ENCODE measurements around the gene AOAH.

Gene AOAH, protein sequence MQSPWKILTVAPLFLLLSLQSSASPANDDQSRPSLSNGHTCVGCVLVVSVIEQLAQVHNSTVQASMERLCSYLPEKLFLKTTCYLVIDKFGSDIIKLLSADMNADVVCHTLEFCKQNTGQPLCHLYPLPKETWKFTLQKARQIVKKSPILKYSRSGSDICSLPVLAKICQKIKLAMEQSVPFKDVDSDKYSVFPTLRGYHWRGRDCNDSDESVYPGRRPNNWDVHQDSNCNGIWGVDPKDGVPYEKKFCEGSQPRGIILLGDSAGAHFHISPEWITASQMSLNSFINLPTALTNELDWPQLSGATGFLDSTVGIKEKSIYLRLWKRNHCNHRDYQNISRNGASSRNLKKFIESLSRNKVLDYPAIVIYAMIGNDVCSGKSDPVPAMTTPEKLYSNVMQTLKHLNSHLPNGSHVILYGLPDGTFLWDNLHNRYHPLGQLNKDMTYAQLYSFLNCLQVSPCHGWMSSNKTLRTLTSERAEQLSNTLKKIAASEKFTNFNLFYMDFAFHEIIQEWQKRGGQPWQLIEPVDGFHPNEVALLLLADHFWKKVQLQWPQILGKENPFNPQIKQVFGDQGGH

DNA sequence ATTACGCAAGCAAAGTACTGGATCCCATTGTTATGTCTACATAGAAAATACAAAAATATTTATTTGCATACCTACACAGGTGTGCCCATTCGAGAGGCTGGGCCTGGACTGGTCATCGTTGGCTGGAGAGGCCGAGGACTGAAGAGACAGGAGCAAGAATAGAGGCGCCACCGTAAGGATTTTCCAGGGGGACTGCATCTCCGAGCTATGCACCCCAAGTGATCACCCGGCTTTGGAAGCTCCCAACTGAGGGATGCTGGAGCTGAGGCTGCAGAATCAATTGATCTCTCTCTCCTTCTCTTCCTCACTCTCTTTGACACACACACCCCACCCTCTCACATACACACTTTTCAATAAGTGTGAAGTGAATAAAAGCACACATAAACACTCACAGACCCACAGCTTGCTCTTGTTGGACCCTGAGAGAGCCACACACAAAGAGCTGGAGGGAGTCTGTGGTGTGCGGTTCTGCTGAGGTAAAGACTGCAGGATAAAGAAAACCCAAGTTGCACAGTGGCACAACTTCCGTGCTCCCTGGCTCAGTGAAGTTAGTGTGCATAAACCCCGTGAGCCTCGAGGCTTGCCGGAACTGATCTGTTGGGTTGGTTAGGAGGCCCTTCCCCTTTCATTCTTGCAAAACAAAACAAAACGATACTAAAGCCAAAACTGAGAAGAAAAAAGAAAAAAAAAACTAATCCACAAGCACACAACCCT lies at the start of gene AOAH:
TSS of gene AOAH (minus strand) at position 544 of the 714 bp plus-strand sequence. CDS start at position 198, 346 bp downstream.
- peak; percentile 82 for DNase-seq

GRCh38 chr7:36766451-36766850 lies 42.2 kb upstream of the AOAH start:
- no peak for DNase-seq

- DNase-seq: no peak
Measured at GRCh38 chr7:36765605-36766004, 41.3 kb upstream of the AOAH start.

GRCh38 chr7:36764929-36765328 lies 40.6 kb upstream of the AOAH start:
- DNase-seq: no peak

- DNase-seq: no peak
Measured at GRCh38 chr7:36763132-36763816, 39.0 kb upstream of the AOAH start.

GRCh38 chr7:36762394-36762793 lies 38.1 kb upstream of the AOAH start:
- no peak for DNase-seq

GRCh38 chr7:36761835-36762234 lies 37.5 kb upstream of the AOAH start:
- no peak for DNase-seq

DNA sequence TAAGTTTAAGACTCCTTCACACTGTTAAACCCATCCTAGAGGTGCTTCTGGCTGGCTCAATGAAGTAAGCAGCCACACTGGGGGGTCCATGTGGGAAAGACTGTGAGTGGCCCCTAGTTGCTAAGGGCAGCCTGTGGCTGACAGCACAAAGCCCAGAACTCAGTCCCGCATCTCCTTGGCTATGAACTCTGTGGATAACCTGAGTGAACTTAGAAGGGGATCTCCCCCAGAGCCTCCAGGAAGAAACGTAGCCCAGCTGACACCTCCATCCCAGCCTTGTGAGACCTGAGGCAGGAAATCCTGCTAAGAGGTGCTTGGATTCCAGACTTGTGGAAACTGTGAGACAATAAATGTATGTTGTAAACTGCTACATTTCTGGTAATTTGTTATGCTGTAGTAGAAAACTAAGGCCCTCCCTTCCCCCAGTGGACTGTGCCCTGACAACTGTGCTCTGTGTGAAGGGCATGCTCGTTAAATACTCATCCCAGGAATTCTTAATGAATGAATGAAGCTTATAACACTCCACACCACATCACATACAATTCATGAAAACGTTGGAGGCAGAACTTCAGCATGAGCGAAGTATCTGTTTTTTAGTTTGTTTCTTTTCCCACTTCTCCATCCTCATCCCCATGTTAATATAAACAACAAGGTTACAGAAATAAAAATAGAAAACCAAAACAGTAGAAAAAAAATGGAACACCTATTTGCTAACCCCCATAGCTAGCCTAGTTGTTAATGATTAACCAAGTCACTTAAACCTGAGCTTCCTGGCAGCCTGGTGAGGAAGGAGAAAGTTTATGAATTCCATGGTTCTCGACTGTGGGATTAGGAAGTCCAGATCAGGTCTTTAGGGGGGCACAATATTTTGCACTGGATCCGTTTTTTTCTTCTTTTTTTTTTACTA lies 36.8 kb upstream of the AOAH start:
- DNase-seq: no peak

- DNase-seq: no peak
Measured at GRCh38 chr7:36758879-36759278, 34.6 kb upstream of the AOAH start.

- no peak for DNase-seq
Measured at GRCh38 chr7:36755484-36755883, 31.2 kb upstream of the AOAH start.

DNA sequence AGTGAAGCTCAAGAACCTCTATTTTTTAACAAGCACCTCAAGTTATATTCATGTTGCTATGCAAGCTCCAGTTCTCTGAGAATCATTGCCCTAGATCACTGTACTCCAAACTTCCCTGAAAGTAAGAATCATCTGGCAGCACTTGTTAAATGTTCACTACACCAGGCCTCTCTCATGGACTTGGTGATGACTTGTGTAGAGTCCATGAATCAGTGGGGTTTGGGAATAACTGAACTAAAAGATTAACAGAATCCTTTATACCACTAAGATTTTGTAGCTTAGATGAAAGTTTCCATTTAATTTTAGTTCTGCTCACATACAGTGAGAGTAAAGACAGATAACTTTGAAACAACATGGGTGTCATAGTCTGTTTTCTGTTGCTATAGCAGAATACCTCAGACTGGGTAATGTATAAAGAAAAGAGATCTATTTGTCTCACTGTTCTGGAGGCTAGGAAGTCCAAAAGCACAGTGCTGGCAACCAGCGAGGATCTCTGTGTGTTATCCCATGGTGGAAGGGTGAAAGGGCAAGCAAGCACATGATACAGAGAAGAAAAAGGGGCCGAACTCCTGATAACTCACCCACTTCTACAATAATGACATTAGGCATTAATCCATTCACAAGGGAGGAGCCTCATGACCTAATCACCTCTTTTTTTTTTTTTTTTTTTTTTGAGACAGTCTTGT lies 27.9 kb upstream of the AOAH start:
- DNase-seq: no peak

DNA sequence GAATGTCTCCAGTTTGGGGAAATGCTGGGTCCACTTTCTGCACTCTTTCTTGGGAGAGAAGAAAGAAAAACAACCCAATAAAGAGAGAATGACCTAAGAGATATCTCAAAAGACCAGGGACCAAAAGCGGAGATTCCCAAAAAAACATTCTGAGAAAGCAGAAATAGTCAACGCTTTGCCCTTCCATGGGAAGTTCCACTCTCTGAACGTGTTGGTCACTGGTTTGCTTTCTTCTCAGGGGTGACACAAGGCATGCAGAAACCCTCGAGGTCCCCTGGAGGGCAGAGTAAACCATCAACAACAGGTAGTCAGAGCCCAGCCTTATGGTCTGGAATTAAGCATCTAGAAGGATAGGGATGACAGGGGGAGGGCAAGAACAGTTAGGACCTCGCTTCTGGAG lies 26.2 kb upstream of the AOAH start:
- DNase-seq: no peak

GRCh38 chr7:36749282-36749960 lies 25.1 kb upstream of the AOAH start:
- no peak for DNase-seq

DNA sequence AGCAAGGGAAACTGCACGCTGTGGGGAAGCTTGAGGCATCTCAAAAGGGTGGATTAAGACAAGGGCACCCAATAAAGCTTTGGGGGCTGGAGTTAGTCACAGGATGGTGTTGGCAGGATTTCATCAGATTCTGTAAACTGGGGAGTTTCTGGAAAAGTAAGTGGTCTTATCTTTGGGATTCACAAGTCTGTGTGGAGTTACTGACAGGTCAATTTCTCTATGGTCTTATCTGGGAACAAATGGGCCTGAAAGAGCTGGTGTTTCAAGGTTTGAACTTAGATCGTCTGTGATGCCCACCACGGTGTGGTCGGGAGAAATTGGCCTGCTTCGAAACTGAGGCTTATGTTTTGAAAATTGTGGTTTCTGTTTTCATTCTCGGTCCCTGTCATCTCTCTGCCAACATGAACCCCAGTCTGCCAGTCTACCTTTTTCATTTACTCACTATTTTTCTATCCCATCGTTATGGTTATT lies 23.8 kb upstream of the AOAH start:
- peak; percentile 55 for DNase-seq

- no peak for DNase-seq
Measured at GRCh38 chr7:36747280-36748016, 23.2 kb upstream of the AOAH start.

DNA sequence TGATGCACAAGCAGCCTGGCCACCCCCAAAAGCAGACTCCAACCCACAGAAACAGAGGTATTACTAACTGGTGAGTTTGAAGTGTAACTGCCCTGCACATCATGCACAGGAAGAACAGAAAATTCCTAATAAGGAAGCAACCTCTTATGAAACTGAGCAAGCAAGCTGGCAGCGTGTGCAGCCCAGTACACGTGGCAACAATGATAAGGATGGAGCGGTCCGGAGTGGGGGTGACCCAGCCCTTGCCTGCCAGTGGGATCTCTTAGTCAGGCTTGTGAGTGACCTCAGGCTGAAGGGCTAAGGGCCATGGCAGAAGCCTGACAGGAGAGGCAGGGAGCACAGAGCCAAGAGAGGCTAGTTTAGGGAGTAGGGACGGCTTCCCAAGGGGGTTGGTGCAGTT lies 22.1 kb upstream of the AOAH start:
- DNase-seq: no peak

- no peak for DNase-seq
Measured at GRCh38 chr7:36742911-36743775, 18.8 kb upstream of the AOAH start.

GRCh38 chr7:36741866-36742265 lies 17.6 kb upstream of the AOAH start:
- no peak for DNase-seq

DNA sequence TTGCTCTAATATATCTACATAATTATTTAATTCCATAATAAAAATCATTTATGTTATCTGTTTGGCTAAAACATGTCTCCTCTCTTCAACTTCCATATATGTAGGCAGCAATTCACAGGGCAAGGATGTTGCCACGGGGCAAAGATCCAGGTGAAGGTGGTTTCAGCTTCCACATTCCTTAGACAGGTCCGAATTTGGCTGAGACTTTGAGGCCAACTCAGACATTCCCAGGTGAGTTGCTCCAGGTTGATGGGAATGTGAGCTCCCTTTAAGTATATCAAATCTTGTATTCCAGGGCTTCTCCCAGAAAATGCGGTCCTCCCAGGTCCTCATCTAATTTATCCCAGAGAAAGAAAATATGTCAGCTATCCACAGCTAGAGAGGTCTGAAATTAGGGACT lies 15.1 kb upstream of the AOAH start:
- no peak for DNase-seq

All from stimulated activated CD8-positive, alpha-beta memory T cell treated with anti-CD3 and anti-CD28 coated beads, Interleukin-4, amount 100 ng/mL, for 48 hours (primary cell).